HepG2 (cell line): ENCODE results near the gene AGPAT3. TPM values are rescaled to one million over a fixed set of nuclear protein-coding genes. Genes with fewer than 3 reads are reported as not detected.

Experiments used
- ATAC-seq: fragments of 200-7000 bp; cut with Tn5 transposase; 3 replicates; pipeline ENCODE4 v1.9.1; 2020; ENCODE audit warnings: mild to moderate bottlenecking, moderate library complexity
- BruUV-seq: library from RNA; stranded (reverse); fragments of 400-500 nt; replicated peaks from 2 replicates; lab custom pipeline; 2021; lab: Mats Ljungman, UMichigan
- CTCF ChIA-PET: fragments of 300-600 bp; formaldehyde crosslinking; extraction: SDS; loops from one replicate; lab custom pipeline; 2021; ENCODE audit warnings: low total read pairs, inconsistent platforms, low intra/inter-chr PET ratio; lab: Yijun Ruan, JAX
- POLR2A ChIA-PET: fragments of 350-600 bp; sonication (Branson Sonifier 250); formaldehyde crosslinking; loops from one replicate; lab custom pipeline; 2020; ENCODE audit warnings: antibody characterized with exemption, inconsistent platforms; lab: Yijun Ruan, JAX
- DNase-seq: peaks from one replicate; pipeline ENCODE4 v3.0.0-alpha.2; 2015; ENCODE audit warnings: low spot score
- FAIRE-seq: peaks from 3 replicates; lab custom pipeline; 2011; peaks lifted over from hg19 to GRCh38; lab: Jason Lieb, UNC
- H2AFZ ChIP-seq: one replicate; pipeline ENCODE4 v1.6.1; 2011; ENCODE audit warnings: low read length, inconsistent platforms
- H3K27ac ChIP-seq: fragments of 300-600 bp; 3 replicates; pipeline ENCODE4 v1.8.0; 2011; ENCODE audit warnings: mixed run types, mild to moderate bottlenecking, mixed read lengths, low read length, inconsistent platforms; ENCODE audit not compliant: insufficient read depth; ENCODE audit errors: extremely low read length
- H3K27me3 ChIP-seq, 2 experiments: fragments of 200-600 bp in 1 of 2; 2 replicates in 1 of 2; 3 replicates in 1 of 2; pipeline versions ENCODE4 v1.6.0 to v1.8.0; 2011; ENCODE audit warnings: low read length in 2 of 2, mild to moderate bottlenecking in 2 of 2, moderate library complexity in 2 of 2, inconsistent platforms in 1 of 2; ENCODE audit not compliant: insufficient read depth in 2 of 2, control insufficient read depth in 1 of 2
- H3K36me3 ChIP-seq, 2 experiments: fragments of 200-600 bp in 1 of 2; replicated peaks in 1 of 2; 2 replicates in 1 of 2; 3 replicates in 1 of 2; pipeline versions ENCODE4 v1.5.1 to v1.8.0; 2011; ENCODE audit warnings: low read length in 2 of 2, inconsistent platforms in 1 of 2; ENCODE audit not compliant: insufficient read depth in 2 of 2, control insufficient read depth in 1 of 2
- H3K4me1 ChIP-seq: 2 replicates; pipeline ENCODE4 v1.5.1; 2012; ENCODE audit warnings: low read length, inconsistent platforms; ENCODE audit not compliant: insufficient read depth
- H3K4me2 ChIP-seq: 2 replicates; pipeline ENCODE4 v1.6.0; 2011; ENCODE audit warnings: low read depth, low read length, inconsistent platforms
- H3K4me3 ChIP-seq, 3 experiments: fragments of 200-600 bp in 1 of 3; sonication (generic), shearing (Covaris generic) in 1 of 3; replicated peaks in 1 of 3; 2 replicates each; pipeline ENCODE4 v1.5.1; 2011 to 2016; ENCODE audit warnings: low read length in 3 of 3, inconsistent platforms in 2 of 3, low read depth in 2 of 3, mild to moderate bottlenecking in 2 of 3, control low read depth in 1 of 3, mixed read lengths in 1 of 3; ENCODE audit not compliant: insufficient read depth in 1 of 3
- H3K79me2 ChIP-seq: one replicate; pipeline ENCODE4 v1.6.1; 2011; ENCODE audit warnings: low read length, inconsistent platforms; ENCODE audit not compliant: insufficient read depth
- H3K9ac ChIP-seq: 2 replicates; pipeline ENCODE4 v1.6.0; 2011; ENCODE audit warnings: mild to moderate bottlenecking, low read depth, low read length, inconsistent platforms; ENCODE audit not compliant: insufficient read depth
- H3K9me3 ChIP-seq: 2 replicates; pipeline ENCODE4 v1.5.1; 2012; ENCODE audit warnings: mild to moderate bottlenecking, low read length
- H4K20me1 ChIP-seq: 2 replicates; pipeline ENCODE4 v1.6.0; 2011; ENCODE audit warnings: inconsistent platforms, mild to moderate bottlenecking, low read length, moderate library complexity; ENCODE audit not compliant: insufficient read depth
- LRRFIP1 ChIP-seq: sonication (generic); formaldehyde crosslinking; conservative IDR thresholded peaks from 2 replicates; pipeline ENCODE4 v1.4.0; 2020; ENCODE audit warnings: missing genetic modification reagents
- SAP130 ChIP-seq: IDR thresholded peaks from 2 replicates; pipeline ENCODE4 v1.6.1; 2016; ENCODE audit warnings: low read depth
- TIGD3 ChIP-seq: sonication (generic); formaldehyde crosslinking; IDR thresholded peaks from 2 replicates; pipeline ENCODE4 v1.5.1; 2020; ENCODE audit warnings: mild to moderate bottlenecking, missing genetic modification reagents, borderline replicate concordance
- ZFP37 ChIP-seq: sonication (generic); formaldehyde crosslinking; IDR thresholded peaks from 2 replicates; pipeline ENCODE4 v1.4.0; 2020; ENCODE audit warnings: missing genetic modification reagents, borderline replicate concordance
- ZGPAT ChIP-seq: IDR thresholded peaks from 2 replicates; pipeline ENCODE4 v1.6.1; 2016; ENCODE audit warnings: mild to moderate bottlenecking
- WGBS: methylation state at CpG from one replicate; pipeline ENCODE4 v1.1.6; 2017; ENCODE audit warnings: low lambda C conversion rate; 5-methylcytosine and 5-hydroxymethylcytosine counted together
- in situ Hi-C: cut with HindIII; loops from 2 replicates; pipeline ENCODE4 v1.10.0; 2017; ENCODE audit warnings: low pct_unique_long_range_greater_than_20kb; ENCODE audit not compliant: extremely low pct_ligation_motif_present
- intact Hi-C: fragments of 100-400 bp; cut with micrococcal nuclease; formaldehyde crosslinking; loops from one replicate; pipeline ENCODE4 v1.10.0; 2022; ENCODE audit not compliant: unreplicated experiment
- polyA plus RNA-seq, 8 experiments: library from polyadenylated mRNA; depleted of rRNA in 3 of 8; stranded (reverse) in 7 of 8; unstranded in 1 of 8; fragments of >200 nt; fragmentation: Illumina TruSeq in 4 of 8; extraction: Trizol in 4 of 8; gene quantifications; 2 replicates each; pipeline versions ENCODE4 v1.2.1 to v1.2.3, GENCODE V29; 2011 to 2016; ENCODE audit warnings: low read depth in 4 of 8, missing spikeins in 1 of 8, mixed read lengths in 1 of 8; ENCODE audit not compliant: insufficient read depth in 1 of 8
- total RNA-seq, 5 experiments: library from RNA; depleted of rRNA; stranded (reverse); fragments of >200 nt; fragmentation: Illumina TruSeq; extraction: Trizol; gene quantifications; 2 replicates each; pipeline ENCODE4 v1.2.3, GENCODE V29; 2016; ENCODE audit warnings: low read depth in 1 of 5

AGPAT3 gene
- total and polyA plus RNA-seq, 2 of the 13 experiments (the other 11 are each of a cell fraction or from before 2014, with no cell fraction given): 32.2 to 54.4 TPM

GRCh38 chr21:44006656-44007055, 141.6 kb downstream of the AGPAT3 start:
- H3K9ac ChIP-seq: no peak overlapping the region
- no peaks in the 10 kb centered on the region for H3K9me3 ChIP-seq
- peaks cover 0 to 4% of the 10 kb centered on the region in 2 experiments; a peak in 2 of 5 replicates for H3K27me3 ChIP-seq
- 71% methylated on average over 7 of the region's 8 CpGs for WGBS
- ATAC-seq: no peak
- no peak for FAIRE-seq
- no TSS peak for BruUV-seq
- intact Hi-C loops (no loop called here), in situ Hi-C loops (no loop called here)
- no peaks in the 10 kb centered on the region for H4K20me1 ChIP-seq
- no peak overlapping the region for H2AFZ ChIP-seq
- ChIA-PET CTCF (no interaction called here), POLR2A (no interaction called here)
- no peak overlapping the region for H3K27ac ChIP-seq
- H3K4me3 ChIP-seq: no peak overlapping the region
- H3K4me2 ChIP-seq: no peak overlapping the region
- TF ChIP-seq TIGD3 (CRISPR knock-in tag) (no peak), LRRFIP1 (no peak), ZGPAT (CRISPR knock-in tag) (no peak), ZFP37 (no peak), SAP130 (CRISPR knock-in tag) (no peak)
- TF ChIP-seq, all 625 proteins: peak for 0
- no peak for DNase-seq
- Histone ChIP-seq H3K4me1 (peaks cover 36% of the 10 kb centered on the region), H3K79me2 (peaks cover 3% of the 10 kb centered on the region), H3K36me3 (no peaks in the 10 kb centered on the region)
